HEK293 (cell line): ENCODE measurements around the gene TEKTIP1.

ENCODE experiments used
- CTCF ChIA-PET: fragments of 350-600 bp; formaldehyde crosslinking; extraction: SDS; loops from one replicate; lab custom pipeline; 2021; ENCODE audit warnings: antibody characterized with exemption; lab: Yijun Ruan, JAX
- POLR2A ChIA-PET: fragments of 300-600 bp; formaldehyde crosslinking; extraction: SDS; loops from one replicate; lab custom pipeline; 2020; ENCODE audit warnings: antibody characterized with exemption, inconsistent platforms; lab: Yijun Ruan, JAX
- H3K27ac ChIP-seq: fragments of 200-500 bp; sonication (Bioruptor generic); 2 replicates; pipeline ENCODE4 v1.5.1; 2014; ENCODE audit warnings: low read depth, low read length, control low read depth, inconsistent platforms; ENCODE audit errors: extremely low read depth
- H3K36me3 ChIP-seq, 2 experiments: fragments of 200-500 bp in 1 of 2; sonication (Bioruptor generic) in 1 of 2; 1 replicate in 1 of 2; 2 replicates in 1 of 2; pipeline ENCODE4 v1.5.1; 2014 to 2017; ENCODE audit warnings: inconsistent platforms in 2 of 2, low read length in 2 of 2; ENCODE audit not compliant: control insufficient read depth in 2 of 2, insufficient read depth in 1 of 2
- H3K4me1 ChIP-seq: fragments of 200-500 bp; sonication (Bioruptor generic); 2 replicates; pipeline ENCODE4 v1.5.1; 2014; ENCODE audit warnings: mild to moderate bottlenecking, low read length, inconsistent platforms; ENCODE audit not compliant: control insufficient read depth, insufficient read depth
- H3K4me3 ChIP-seq: 2 replicates; pipeline ENCODE4 v1.5.1; 2011; ENCODE audit warnings: low read depth, mild to moderate bottlenecking, control low read depth, low read length, moderate library complexity
- H3K9me3 ChIP-seq: fragments of 200-500 bp; sonication (Bioruptor generic); 2 replicates; pipeline ENCODE4 v1.5.1; 2014; ENCODE audit warnings: low read depth, low read length, inconsistent platforms; ENCODE audit not compliant: control insufficient read depth, insufficient read depth
- ELK4 ChIP-seq: IDR thresholded peaks from 2 replicates; pipeline ENCODE4 v1.6.1; 2011; ENCODE audit warnings: mild to moderate bottlenecking, low read depth, low read length, borderline replicate concordance
- GLIS1 ChIP-seq: fragments of 450-650 bp; formaldehyde crosslinking; IDR thresholded peaks from 2 replicates; pipeline ENCODE4 v1.5.1; 2016; ENCODE audit warnings: missing biosample characterization, missing genetic modification characterization
- IKZF3 ChIP-seq: fragments of 450-650 bp; IDR thresholded peaks from 2 replicates; pipeline ENCODE4 v1.5.0; 2018; ENCODE audit warnings: missing biosample characterization, mild to moderate bottlenecking, missing genetic modification characterization, moderate library complexity
- KLF17 ChIP-seq: fragments of 450-650 bp; formaldehyde crosslinking; IDR thresholded peaks from 2 replicates; pipeline ENCODE4 v1.5.1; 2016; ENCODE audit warnings: missing biosample characterization, missing genetic modification characterization
- TCF7L2 ChIP-seq: IDR thresholded peaks from 2 replicates; pipeline ENCODE4 v1.6.1; 2011; ENCODE audit warnings: low read depth, mild to moderate bottlenecking, inconsistent platforms, low read length, moderate library complexity, borderline replicate concordance
- ZBTB10 ChIP-seq: fragments of 450-650 bp; formaldehyde crosslinking; IDR thresholded peaks from 2 replicates; pipeline ENCODE4 v1.5.1; 2016; ENCODE audit warnings: missing biosample characterization, missing genetic modification characterization
- ZBTB26 ChIP-seq: fragments of 450-650 bp; formaldehyde crosslinking; optimal IDR thresholded peaks from 2 replicates; pipeline ENCODE3; 2016; ENCODE audit warnings: missing biosample characterization, mild to moderate bottlenecking, missing genetic modification characterization
- ZBTB44 ChIP-seq: fragments of 450-650 bp; IDR thresholded peaks from 2 replicates; pipeline ENCODE4 v1.5.1; 2018; ENCODE audit warnings: missing biosample characterization, mild to moderate bottlenecking, missing genetic modification characterization
- ZNF114 ChIP-seq: fragments of 450-650 bp; formaldehyde crosslinking; IDR thresholded peaks from 2 replicates; pipeline ENCODE4 v1.5.0; 2017; ENCODE audit warnings: missing biosample characterization, missing genetic modification characterization
- ZNF169 ChIP-seq: fragments of 450-650 bp; formaldehyde crosslinking; IDR thresholded peaks from 2 replicates; pipeline ENCODE4 v1.5.1; 2016; ENCODE audit warnings: missing biosample characterization, missing genetic modification characterization
- ZNF202 ChIP-seq: fragments of 450-650 bp; formaldehyde crosslinking; IDR thresholded peaks from 2 replicates; pipeline ENCODE4 v1.5.1; 2016; ENCODE audit warnings: missing biosample characterization, missing genetic modification characterization, borderline replicate concordance
- ZNF214 ChIP-seq: fragments of 450-650 bp; formaldehyde crosslinking; IDR thresholded peaks from 2 replicates; pipeline ENCODE4 v1.5.1; 2017; ENCODE audit warnings: missing biosample characterization, mild to moderate bottlenecking, missing genetic modification characterization, borderline replicate concordance
- ZNF274 ChIP-seq, 2 experiments: fragments of 200-500 bp in 1 of 2; fragments of 450-650 bp in 1 of 2; sonication (Bioruptor generic) in 1 of 2; formaldehyde crosslinking in 1 of 2; IDR thresholded peaks; 2 replicates each; pipeline versions ENCODE4 v1.5.1 to v1.6.1; 2014 to 2016; ENCODE audit warnings: borderline replicate concordance in 1 of 2, inconsistent platforms in 1 of 2, low read length in 1 of 2, missing biosample characterization in 1 of 2, missing genetic modification characterization in 1 of 2
- ZNF391 ChIP-seq: fragments of 450-650 bp; formaldehyde crosslinking; IDR thresholded peaks from 2 replicates; pipeline ENCODE4 v1.5.1; 2016; ENCODE audit warnings: low read depth, missing biosample characterization, missing genetic modification characterization, borderline replicate concordance
- ZNF501 ChIP-seq: fragments of 450-650 bp; formaldehyde crosslinking; IDR thresholded peaks from 2 replicates; pipeline ENCODE4 v1.5.1; 2016; ENCODE audit warnings: missing biosample characterization, missing genetic modification characterization
- ZNF621 ChIP-seq: fragments of 450-650 bp; formaldehyde crosslinking; IDR thresholded peaks from 2 replicates; pipeline ENCODE4 v1.5.1; 2017; ENCODE audit warnings: missing biosample characterization, missing genetic modification characterization
- ZNF629 ChIP-seq: fragments of 450-650 bp; formaldehyde crosslinking; IDR thresholded peaks from 2 replicates; pipeline ENCODE4 v1.5.1; 2017; ENCODE audit warnings: missing biosample characterization, missing genetic modification characterization
- ZNF768 ChIP-seq: fragments of 450-650 bp; formaldehyde crosslinking; IDR thresholded peaks from 2 replicates; pipeline ENCODE4 v1.5.1; 2018; ENCODE audit warnings: missing biosample characterization, mild to moderate bottlenecking, missing genetic modification characterization
- ZSCAN4 ChIP-seq: fragments of 450-650 bp; formaldehyde crosslinking; IDR thresholded peaks from 2 replicates; pipeline ENCODE4 v1.5.1; 2017; ENCODE audit warnings: missing biosample characterization, missing genetic modification characterization

The TEKTIP1 gene

GRCh38 chr19:3523361-3524077 lies 15.5 kb upstream of the TEKTIP1 start:
- Histone ChIP-seq H3K36me3 (peaks cover 0 to 92% of the 10 kb centered on the region in 2 experiments; a peak in 2 of 3 replicates), H3K9me3 (no peaks in the 10 kb centered on the region), H3K4me3 (no peak overlapping the region)
- TF ChIP-seq ZNF621 (no peak), ZNF274 (IDR thresholded peaks at IDR 0.05; ENCODE audit: low read length) (no peak), ZNF274 (tag by site-specific recombination; IDR thresholded peaks at IDR 0.05; ENCODE audit: borderline replicate concordance) (no peak), ZNF768 (tag by site-specific recombination) (no peak), ZBTB10 (tag by site-specific recombination) (no peak), ZSCAN4 (tag by site-specific recombination) (no peak), GLIS1 (tag by site-specific recombination) (no peak), ZNF501 (tag by site-specific recombination) (no peak), ZNF169 (tag by site-specific recombination) (no peak), ZNF114 (tag by site-specific recombination) (no peak), ZNF214 (no peak), ZNF202 (tag by site-specific recombination) (no peak), ZNF391 (tag by site-specific recombination) (no peak), ZNF629 (tag by site-specific recombination) (no peak), KLF17 (no peak), ZBTB26 (tag by site-specific recombination) (no peak), ELK4 (no peak), IKZF3 (tag by site-specific recombination) (no peak), ZBTB44 (tag by site-specific recombination) (no peak), TCF7L2 (no peak)
- TF ChIP-seq, all 188 proteins: peak for 0
- H3K27ac ChIP-seq: no peak overlapping the region
- no peaks in the 10 kb centered on the region for H3K4me1 ChIP-seq
- ChIA-PET CTCF (no interaction called here), POLR2A (no interaction called here)
